ENCODE data around the gene PRR22. TPM values are rescaled to one million over a fixed set of nuclear protein-coding genes. Genes with fewer than 3 reads are reported as not detected.
A peak's percentile ranks its signal among the peaks of the same experiment; 100 is the strongest.

The PRR22 gene
- total RNA-seq, 4 donors from 2014 or later, result 2.0 to 5.1 (median 3.6) TPM

- DNase-seq (ENCODE audit: low spot score in 2 of 2), result no peak
- Histone ChIP-seq H3K27me3 (no peaks in the 10 kb centered on the region), H3K4me3 (peak overlapping the region; percentile 95), H3K27ac (peak overlapping the region; percentile 99), H3K4me1 (peaks cover 23% of the 10 kb centered on the region), H3K9me3 (no peaks in the 10 kb centered on the region), H3K36me3 (peaks cover 45% of the 10 kb centered on the region)
- no peak for TF ChIP-seq CTCF (IDR thresholded peaks at IDR 0.05)
- TF ChIP-seq EP300 (IDR thresholded peaks at IDR 0.05), result no peak
- 69% methylated on average over 24 of the region's 26 CpGs for whole genome bisulfite sequencing
Observed at GRCh38 chr19:5789886-5790558, 5.5 kb upstream of the PRR22 start.

DNA sequence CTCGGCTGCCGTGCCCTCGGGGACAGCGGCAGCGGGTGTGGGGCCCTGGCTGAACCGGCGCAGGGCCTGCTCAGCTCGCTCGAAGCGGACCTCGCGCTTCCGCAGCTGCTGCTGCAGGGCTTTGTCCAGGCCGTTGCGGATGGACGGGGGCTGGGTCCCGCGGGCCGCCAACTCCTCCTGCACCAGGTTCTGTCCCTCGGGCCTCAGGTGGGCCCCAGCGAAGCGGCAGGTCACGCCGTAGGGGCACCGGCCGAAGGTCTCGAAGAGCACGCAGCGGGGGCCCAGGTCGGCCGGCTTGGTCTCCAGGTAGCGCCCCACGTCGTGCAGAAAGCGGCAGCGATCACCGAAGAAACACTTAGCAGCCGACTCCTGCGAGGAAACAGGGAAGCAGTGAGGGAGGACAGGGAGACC, 4.8 kb upstream of the PRR22 start:
- no peak for DNase-seq (ENCODE audit: low spot score in 2 of 2)
- TF ChIP-seq POLR2A (IDR thresholded peaks at IDR 0.05), result no peak
- no peak for TF ChIP-seq CTCF (IDR thresholded peaks at IDR 0.05)
- no peak for TF ChIP-seq POLR2AphosphoS5 (IDR thresholded peaks at IDR 0.05)
- TF ChIP-seq EP300 (IDR thresholded peaks at IDR 0.05), result no peak
- Histone ChIP-seq H3K36me3 (peaks cover 52% of the 10 kb centered on the region), H3K27me3 (no peaks in the 10 kb centered on the region), H3K4me1 (peaks cover 19% of the 10 kb centered on the region), H3K4me3 (no peak overlapping the region), H3K9me3 (no peaks in the 10 kb centered on the region), H3K27ac (no peak overlapping the region)
- WGBS, result no CpG with 5 or more reads among the region's 39 CpGs

DNA sequence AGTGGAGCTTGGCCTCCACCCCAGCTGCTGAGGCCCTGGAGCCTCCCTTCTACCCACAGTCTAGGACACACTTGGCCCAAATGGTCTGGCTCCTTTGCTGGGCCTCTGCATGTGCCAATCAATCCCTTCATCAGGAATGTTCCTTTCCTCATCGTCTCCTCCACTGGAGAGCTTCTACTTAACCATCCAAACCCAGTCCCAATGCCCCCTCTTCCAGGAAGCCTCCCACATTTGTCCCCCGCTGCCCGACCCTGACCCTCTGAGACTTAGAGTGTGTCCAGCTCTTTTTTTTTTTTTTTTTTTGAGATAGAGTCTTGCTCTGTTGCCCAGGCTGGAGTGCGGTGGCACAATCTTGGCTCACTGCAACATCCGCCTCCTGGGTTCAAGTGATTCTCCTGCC, 3.9 kb upstream of the PRR22 start:
- no peak for DNase-seq (ENCODE audit: low spot score in 2 of 2)
- Histone ChIP-seq H3K9me3 (no peaks in the 10 kb centered on the region), H3K27ac (no peak overlapping the region), H3K4me1 (peaks cover 19% of the 10 kb centered on the region), H3K4me3 (no peak overlapping the region), H3K36me3 (peaks cover 59% of the 10 kb centered on the region), H3K27me3 (no peaks in the 10 kb centered on the region)
- 92% methylated on average over 5 of the region's 5 CpGs for WGBS
- no peak for TF ChIP-seq POLR2AphosphoS5 (IDR thresholded peaks at IDR 0.05)
- no peak for TF ChIP-seq EP300 (IDR thresholded peaks at IDR 0.05)
- no peak for TF ChIP-seq POLR2A (IDR thresholded peaks at IDR 0.05)
- no peak for TF ChIP-seq CTCF (IDR thresholded peaks at IDR 0.05)

DNA sequence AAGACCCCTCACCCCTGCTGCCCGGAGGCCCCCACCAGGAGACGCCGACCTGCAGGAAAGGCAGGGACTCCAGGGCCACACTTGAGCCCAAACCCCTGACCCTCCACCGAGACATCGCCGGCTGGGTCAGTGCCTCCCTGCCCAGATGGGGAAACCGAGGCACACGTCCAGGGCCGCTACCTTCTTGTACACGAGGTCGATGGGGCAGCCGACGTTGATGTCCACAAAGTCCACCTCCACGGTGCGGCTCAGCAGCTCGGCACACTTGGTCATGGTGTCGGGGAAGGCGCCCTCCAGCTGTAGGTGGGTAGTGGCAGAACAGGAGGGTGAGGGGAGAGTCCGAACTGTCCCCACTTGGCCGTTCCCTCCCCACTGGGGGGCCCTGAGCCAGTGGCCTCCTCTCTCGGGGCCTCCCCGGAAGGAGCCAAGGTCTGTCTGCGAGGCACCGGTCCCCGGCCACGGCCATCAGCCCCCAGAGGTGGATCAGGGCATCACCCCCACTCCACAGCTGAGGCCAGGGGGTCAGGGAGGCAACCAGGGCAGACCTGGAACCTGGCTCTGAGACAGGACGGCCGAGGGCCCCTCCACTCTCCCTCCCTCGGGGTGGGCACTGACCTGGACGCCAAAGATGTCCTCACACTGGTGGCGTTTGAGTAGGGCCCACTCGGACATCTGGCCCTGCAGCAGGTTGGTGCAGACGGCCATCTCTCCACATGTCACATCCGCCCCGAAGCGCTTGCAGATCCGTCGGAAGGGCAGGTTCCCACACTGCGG, 3.0 kb upstream of the PRR22 start:
- H3K27ac ChIP-seq, result no peak overlapping the region
- DNase-seq (ENCODE audit: low spot score in 2 of 2), result no peak
- 86% methylated on average over 8 of the region's 39 CpGs for WGBS
- H3K4me1 ChIP-seq, result peaks cover 19% of the 10 kb centered on the region
- peaks cover 59% of the 10 kb centered on the region for H3K36me3 ChIP-seq
- no peak for TF ChIP-seq POLR2A (IDR thresholded peaks at IDR 0.05)
- no peak for TF ChIP-seq CTCF (IDR thresholded peaks at IDR 0.05)
- TF ChIP-seq POLR2AphosphoS5 (IDR thresholded peaks at IDR 0.05), result no peak
- TF ChIP-seq EP300 (IDR thresholded peaks at IDR 0.05), result no peak
- no peak overlapping the region for H3K4me3 ChIP-seq
- no peaks in the 10 kb centered on the region for H3K27me3 ChIP-seq
- no peaks in the 10 kb centered on the region for H3K9me3 ChIP-seq

DNA sequence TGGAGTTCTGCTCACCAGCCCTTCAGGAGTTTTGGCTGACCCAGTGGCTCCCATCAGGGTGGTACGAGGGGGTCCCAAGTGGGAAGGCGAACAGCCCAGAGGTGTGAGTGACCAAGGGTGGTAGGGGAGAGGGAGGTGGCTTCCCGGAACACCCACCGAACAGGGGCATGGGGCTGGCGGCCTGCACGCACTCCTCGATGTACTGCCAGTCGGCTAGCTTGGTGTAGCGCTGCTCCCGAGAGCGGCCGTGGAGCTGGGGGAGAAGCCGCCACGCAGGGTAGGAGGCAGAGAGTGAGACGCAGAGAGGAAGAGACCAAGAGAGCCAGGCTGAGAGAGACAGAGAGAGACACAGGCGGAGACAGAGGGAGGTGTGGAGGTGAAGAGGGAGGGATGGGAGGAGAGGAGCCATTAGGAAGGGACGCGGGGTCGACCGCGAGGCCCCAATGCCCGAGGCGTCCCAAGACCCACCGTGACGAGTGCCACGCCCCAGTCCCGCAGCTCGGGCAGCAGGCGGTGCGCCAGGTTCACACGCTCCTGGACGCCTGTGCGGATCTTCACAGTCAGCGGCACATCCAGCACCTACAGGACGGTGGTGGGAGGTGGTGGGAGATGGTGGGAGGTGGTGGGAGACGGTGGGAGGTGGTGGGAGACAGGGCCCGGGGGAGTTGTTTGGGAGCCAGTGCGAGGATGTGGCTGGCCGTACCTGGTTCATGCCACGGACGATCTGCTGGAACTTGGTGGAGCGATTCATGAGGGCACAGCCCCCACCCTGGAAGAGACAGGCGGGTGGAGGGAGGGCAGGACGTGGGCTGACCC, 2.3 kb upstream of the PRR22 start:
- WGBS, result 82% methylated on average over 44 of the region's 44 CpGs
- no peaks in the 10 kb centered on the region for H3K9me3 ChIP-seq
- no peak for TF ChIP-seq CTCF (IDR thresholded peaks at IDR 0.05)
- TF ChIP-seq POLR2A (IDR thresholded peaks at IDR 0.05), result no peak
- TF ChIP-seq EP300 (IDR thresholded peaks at IDR 0.05), result no peak
- TF ChIP-seq POLR2AphosphoS5 (IDR thresholded peaks at IDR 0.05), result no peak
- H3K36me3 ChIP-seq, result peaks cover 59% of the 10 kb centered on the region
- no peak for DNase-seq (ENCODE audit: low spot score in 2 of 2)
- H3K27me3 ChIP-seq, result no peaks in the 10 kb centered on the region
- H3K27ac ChIP-seq, result no peak overlapping the region
- peaks cover 19% of the 10 kb centered on the region for H3K4me1 ChIP-seq
- H3K4me3 ChIP-seq, result no peak overlapping the region

Data from suprapubic skin (tissue), 4 donors.